ENCODE measurements around the gene NT5DC1.

- no peak for TF ChIP-seq CTCF (IDR thresholded peaks at IDR 0.05)
- no peak for TF ChIP-seq EZH2 (IDR thresholded peaks at IDR 0.05; ENCODE audit: borderline replicate concordance, insufficient read depth, low read depth, low read length, poor library complexity, severe bottlenecking)
These were observed 145.4 kb downstream of the NT5DC1 start for GRCh38 chr6:116246089-116246488.
